OCI-LY7 (cell line): Measurements from ENCODE around the gene CSNK1G1.

ENCODE experiments used
- EZH2phosphoT487 ChIP-seq: fragments of 200-600 bp; sonication (generic); IDR thresholded peaks from 2 replicates; pipeline ENCODE4 v1.6.1; 2018; ENCODE audit warnings: low read depth, borderline replicate concordance, mild to moderate bottlenecking, mixed run types, antibody characterized with exemption, low read length, moderate library complexity, mixed read lengths
- TF ChIP-seq, protein P1 (sequence below): fragments of 200-600 bp; sonication (generic); conservative IDR thresholded peaks from 2 replicates; pipeline ENCODE4 v1.5.1; 2014; ENCODE audit warnings: mild to moderate bottlenecking, antibody characterized with exemption, low read length, moderate library complexity, mixed read lengths

DNA sequence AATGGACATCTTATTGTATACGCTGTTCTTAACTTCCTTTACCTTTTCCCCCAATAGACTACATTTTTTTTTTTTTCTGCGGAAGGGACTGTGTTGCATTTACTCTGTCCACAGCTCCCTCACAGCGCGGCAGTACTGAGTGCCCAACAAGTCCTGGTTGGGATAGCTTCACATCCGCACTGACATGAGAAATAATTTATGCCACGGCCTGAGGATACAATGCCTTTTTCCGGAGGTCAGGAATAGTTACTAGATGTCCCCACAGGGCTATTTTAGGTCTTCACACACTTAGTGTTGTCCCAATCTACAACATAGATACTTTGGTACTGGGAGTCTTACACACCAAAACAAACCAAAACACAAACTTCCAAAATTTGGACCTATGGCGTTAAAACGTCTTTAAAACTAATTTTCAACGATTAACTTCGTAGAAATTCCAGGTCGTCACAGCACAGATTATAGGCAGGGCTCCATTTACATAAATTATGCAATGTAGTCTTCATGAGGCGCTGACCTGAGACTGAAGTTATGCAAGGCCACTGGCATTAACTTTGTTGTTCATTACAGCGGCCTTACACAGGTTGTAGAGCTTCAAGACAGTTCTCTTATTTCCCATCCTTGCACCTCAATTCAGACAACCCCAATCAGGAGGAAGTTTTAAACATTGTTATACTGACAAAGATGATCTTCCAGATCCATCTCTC lies 192.2 kb downstream of the CSNK1G1 start:
- TF ChIP-seq, protein P1, sequence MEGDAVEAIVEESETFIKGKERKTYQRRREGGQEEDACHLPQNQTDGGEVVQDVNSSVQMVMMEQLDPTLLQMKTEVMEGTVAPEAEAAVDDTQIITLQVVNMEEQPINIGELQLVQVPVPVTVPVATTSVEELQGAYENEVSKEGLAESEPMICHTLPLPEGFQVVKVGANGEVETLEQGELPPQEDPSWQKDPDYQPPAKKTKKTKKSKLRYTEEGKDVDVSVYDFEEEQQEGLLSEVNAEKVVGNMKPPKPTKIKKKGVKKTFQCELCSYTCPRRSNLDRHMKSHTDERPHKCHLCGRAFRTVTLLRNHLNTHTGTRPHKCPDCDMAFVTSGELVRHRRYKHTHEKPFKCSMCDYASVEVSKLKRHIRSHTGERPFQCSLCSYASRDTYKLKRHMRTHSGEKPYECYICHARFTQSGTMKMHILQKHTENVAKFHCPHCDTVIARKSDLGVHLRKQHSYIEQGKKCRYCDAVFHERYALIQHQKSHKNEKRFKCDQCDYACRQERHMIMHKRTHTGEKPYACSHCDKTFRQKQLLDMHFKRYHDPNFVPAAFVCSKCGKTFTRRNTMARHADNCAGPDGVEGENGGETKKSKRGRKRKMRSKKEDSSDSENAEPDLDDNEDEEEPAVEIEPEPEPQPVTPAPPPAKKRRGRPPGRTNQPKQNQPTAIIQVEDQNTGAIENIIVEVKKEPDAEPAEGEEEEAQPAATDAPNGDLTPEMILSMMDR: no peak
- TF ChIP-seq EZH2phosphoT487: no peak
